NCI-H69 (cell line): ENCODE measurements around the gene ANKRD13D.

Experiments
- DNase-seq: peaks from one replicate; lab custom pipeline; 2025; lab: John Stamatoyannopoulos, UW

Gene ANKRD13D

GRCh38 chr11:67273260-67273990, 15.7 kb upstream of the ANKRD13D start:
- peak; percentile 50 for DNase-seq

DNA sequence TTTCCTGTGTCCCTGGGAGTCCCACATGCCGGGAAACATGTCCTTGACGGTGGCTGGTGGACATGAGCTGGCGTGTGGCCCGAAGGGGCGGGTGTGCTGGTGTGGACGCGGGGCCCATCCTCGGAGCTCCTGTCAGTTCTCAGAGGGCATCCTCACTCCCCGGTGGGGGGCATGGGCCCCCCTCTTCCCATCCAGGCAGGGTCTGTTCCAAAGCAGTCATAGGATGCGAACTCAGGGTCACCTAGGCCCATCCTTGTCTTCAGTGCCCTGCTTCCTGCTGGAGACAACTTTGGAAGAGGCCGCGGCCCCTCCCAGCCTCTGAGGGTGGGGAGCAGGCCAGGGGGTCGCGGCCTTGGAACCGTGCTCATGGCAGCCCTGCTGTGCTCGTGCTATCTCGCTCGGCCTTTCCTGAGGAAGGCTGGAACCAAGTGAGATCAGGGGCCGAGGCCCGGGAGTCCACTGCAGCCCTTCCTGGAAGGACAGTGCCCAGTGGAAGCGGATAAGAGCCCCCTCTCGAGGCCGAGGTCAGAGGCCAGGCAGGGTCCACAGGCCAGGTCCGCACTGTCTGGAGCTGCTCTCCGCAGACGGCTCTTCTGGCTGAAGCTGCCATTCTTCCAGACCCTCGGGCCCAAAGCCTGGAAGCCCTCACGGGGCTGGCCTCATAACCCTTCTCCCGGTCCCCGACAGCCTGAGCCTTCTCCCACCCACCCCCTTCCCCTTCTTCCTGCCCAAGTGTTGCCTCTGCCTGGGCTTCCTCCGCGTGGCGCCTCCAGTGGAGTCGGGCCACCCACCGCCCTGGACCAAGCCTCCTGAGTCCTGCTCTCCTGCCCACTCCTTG, 14.1 kb upstream of the ANKRD13D start:
- DNase-seq: no peak

GRCh38 chr11:67275606-67276409, 13.3 kb upstream of the ANKRD13D start:
- no peak for DNase-seq

GRCh38 chr11:67276781-67277230, 12.3 kb upstream of the ANKRD13D start:
- DNase-seq: no peak

GRCh38 chr11:67277231-67277961, 11.7 kb upstream of the ANKRD13D start:
- DNase-seq: peak; percentile 95

GRCh38 chr11:67278135-67278938, 10.8 kb upstream of the ANKRD13D start:
- no peak for DNase-seq

- no peak for DNase-seq
Observed at GRCh38 chr11:67278939-67279588, 10.0 kb upstream of the ANKRD13D start.

DNA sequence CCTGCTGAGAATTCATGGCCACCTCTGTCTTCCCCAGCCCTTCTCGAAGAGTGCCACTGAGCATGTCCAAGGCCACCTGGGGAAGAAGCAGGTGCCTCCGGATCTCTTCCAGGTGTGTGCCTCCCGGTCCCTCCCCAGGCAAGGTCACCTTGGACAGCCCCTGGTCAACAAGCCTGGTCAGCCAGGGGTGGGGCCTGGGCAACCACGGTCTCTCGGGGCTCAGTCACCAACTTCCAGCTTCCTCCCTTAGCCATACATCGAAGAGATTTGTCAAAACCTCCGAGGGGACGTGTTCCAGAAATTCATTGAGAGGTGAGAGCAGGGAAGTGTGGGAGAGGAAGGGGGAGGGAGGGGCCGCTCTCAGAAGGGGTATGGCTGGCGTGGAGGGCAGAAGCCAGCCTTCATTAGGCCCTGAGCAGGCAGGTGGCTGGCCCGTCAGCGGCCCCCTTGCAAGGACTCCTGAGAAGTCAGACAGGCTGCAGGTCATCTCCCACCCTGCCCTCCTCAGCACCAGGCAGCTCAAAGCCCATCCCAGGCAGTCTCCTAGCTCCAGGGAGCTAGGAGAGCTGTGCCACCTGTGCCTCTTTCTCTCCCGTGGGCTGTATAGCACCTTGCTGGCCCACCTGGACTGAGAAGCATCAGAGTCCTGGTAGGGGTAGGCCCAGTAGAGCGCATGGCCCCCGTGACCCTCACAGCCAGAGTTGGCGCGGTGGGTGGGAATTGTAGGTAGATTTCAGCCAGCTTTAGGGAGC, 9.3 kb upstream of the ANKRD13D start:
- DNase-seq: no peak

- DNase-seq: no peak
Observed at GRCh38 chr11:67280341-67280787, 8.7 kb upstream of the ANKRD13D start.

DNA sequence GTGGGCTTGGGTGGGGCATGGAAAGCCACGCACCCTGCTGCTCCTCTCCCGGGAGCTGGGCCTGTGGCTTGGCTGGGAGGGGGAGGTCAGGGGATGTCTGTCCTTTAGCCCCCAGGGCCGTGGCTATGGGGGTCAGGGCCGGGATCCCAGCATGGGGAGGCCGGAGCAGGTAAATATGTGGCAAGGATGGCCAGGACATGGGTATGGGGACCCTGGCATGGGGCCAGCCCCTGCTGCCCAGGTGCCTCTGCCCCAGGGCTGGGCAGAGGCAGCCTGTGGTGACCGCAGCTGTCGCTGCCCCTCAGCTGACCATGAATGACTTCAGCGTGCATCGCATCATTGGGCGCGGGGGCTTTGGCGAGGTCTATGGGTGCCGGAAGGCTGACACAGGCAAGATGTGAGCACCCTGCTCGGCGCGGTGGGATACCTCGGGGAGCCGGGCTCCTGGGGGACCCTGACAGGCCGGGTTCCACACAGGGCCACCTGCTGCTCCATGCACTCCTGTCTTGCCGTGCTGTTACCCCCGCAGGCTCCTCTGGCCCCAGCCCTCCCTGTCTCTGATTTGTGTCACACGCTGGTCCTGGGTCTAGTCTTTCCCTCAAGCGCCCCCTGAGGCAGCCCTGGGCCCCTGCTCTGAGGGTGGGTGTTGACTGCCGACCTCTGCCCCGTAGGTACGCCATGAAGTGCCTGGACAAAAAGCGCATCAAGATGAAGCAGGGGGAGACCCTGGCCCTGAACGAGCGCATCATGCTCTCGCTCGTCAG, 8.1 kb upstream of the ANKRD13D start:
- DNase-seq: no peak

- no peak for DNase-seq
Observed at GRCh38 chr11:67281552-67282150, 7.5 kb upstream of the ANKRD13D start.

- no peak for DNase-seq
Observed at GRCh38 chr11:67282155-67282875, 6.8 kb upstream of the ANKRD13D start.

- no peak for DNase-seq
Observed at GRCh38 chr11:67282876-67283371, 6.2 kb upstream of the ANKRD13D start.

GRCh38 chr11:67283481-67283963, 5.6 kb upstream of the ANKRD13D start:
- no peak for DNase-seq

DNA sequence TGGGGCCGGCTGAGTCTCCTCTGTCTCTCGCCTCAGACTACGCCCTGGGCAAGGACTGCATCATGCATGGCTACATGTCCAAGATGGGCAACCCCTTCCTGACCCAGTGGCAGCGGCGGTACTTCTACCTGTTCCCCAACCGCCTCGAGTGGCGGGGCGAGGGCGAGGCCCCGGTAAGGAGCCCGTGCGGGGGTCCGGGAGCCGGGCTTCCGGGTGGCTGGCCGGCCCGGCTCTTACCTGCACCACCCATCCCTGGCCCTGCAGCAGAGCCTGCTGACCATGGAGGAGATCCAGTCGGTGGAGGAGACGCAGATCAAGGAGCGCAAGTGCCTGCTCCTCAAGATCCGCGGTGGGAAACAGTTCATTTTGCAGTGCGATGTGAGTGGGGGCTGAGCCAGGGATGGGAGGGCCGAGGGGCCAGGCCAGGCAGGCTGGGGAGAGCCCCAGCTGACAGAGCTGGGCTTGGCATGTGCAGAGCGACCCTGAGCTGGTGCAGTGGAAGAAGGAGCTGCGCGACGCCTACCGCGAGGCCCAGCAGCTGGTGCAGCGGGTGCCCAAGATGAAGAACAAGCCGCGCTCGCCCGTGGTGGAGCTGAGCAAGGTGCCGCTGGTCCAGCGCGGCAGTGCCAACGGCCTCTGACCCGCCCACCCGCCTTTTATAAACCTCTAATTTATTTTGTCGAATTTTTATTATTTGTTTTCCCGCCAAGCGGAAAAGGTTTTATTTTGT, 4.1 kb upstream of the ANKRD13D start:
- DNase-seq: no peak
